CD4-positive, alpha-beta memory T cell (primary cell): Measurements from ENCODE around the gene IL17B. TPM values are rescaled to one million over a fixed set of nuclear protein-coding genes. Genes with fewer than 3 reads are reported as not detected.

ENCODE experiments used
- CTCF ChIA-PET: fragments of 350-600 bp; sonication (Branson Sonifier 250); formaldehyde crosslinking; loops from one replicate; lab custom pipeline; 2021; ENCODE audit warnings: inconsistent platforms; ENCODE audit not compliant: partially characterized antibody; lab: Charles Lee
- POLR2A ChIA-PET: fragments of 350-600 bp; sonication (Branson Sonifier 250); formaldehyde crosslinking; loops from one replicate; lab custom pipeline; 2021; ENCODE audit not compliant: partially characterized antibody; lab: Charles Lee
- DNase-seq, 5 donors: peaks; one replicate each; pipeline versions ENCODE4 v3.0.0 to v3.0.0-alpha.2; 2020 to 2022; ENCODE audit warnings: mixed read lengths in 1 of 5
- H3K27ac ChIP-seq: one replicate; pipeline ENCODE4 v1.7.0; 2013; ENCODE audit warnings: low read depth, low read length
- H3K27me3 ChIP-seq: 2 replicates; pipeline ENCODE4 v1.7.0; 2013; ENCODE audit warnings: mild to moderate bottlenecking, low read length, moderate library complexity; ENCODE audit not compliant: insufficient read depth
- H3K36me3 ChIP-seq: 2 replicates; pipeline ENCODE4 v1.7.0; 2013; ENCODE audit warnings: mild to moderate bottlenecking, low read length, moderate library complexity; ENCODE audit not compliant: insufficient read depth
- H3K4me1 ChIP-seq: 2 replicates; pipeline ENCODE4 v1.7.0; 2013; ENCODE audit warnings: mild to moderate bottlenecking, low read length, moderate library complexity; ENCODE audit not compliant: insufficient read depth
- H3K4me3 ChIP-seq, 2 donors: one replicate each; pipeline ENCODE4 v1.7.0; 2013; ENCODE audit warnings: low read length in 2 of 2, mild to moderate bottlenecking in 1 of 2
- H3K9me3 ChIP-seq, 2 donors: one replicate each; pipeline ENCODE4 v1.7.0; 2013; ENCODE audit warnings: low read length in 2 of 2, control low read depth in 1 of 2; ENCODE audit not compliant: control insufficient read depth in 1 of 2
- H3K27ac Mint-ChIP-seq, 7 donors: one replicate each; pipeline ENCODE4 v1.8.0; 2020 to 2021; ENCODE audit warnings: mixed read lengths in 7 of 7, mild to moderate bottlenecking in 6 of 7, inconsistent platforms in 3 of 7, moderate library complexity in 3 of 7
- H3K27me3 Mint-ChIP-seq, 2 donors: one replicate each; pipeline ENCODE4 v1.8.0; 2020 to 2021; ENCODE audit warnings: mixed read lengths in 2 of 2
- H3K36me3 Mint-ChIP-seq, 2 donors: one replicate each; pipeline ENCODE4 v1.8.0; 2020 to 2021; ENCODE audit warnings: mixed read lengths in 2 of 2, inconsistent platforms in 1 of 2, mild to moderate bottlenecking in 1 of 2
- H3K4me1 Mint-ChIP-seq, 4 donors: one replicate each; pipeline ENCODE4 v1.8.0; 2020 to 2021; ENCODE audit warnings: mixed read lengths in 4 of 4, mild to moderate bottlenecking in 1 of 4
- H3K4me3 Mint-ChIP-seq, 8 donors: one replicate each; pipeline ENCODE4 v1.8.0; 2020 to 2021; ENCODE audit warnings: mixed read lengths in 8 of 8, mild to moderate bottlenecking in 7 of 8, moderate library complexity in 6 of 8, inconsistent platforms in 3 of 8
- H3K9me3 Mint-ChIP-seq, 8 donors: one replicate each; pipeline ENCODE4 v1.8.0; 2020 to 2021; ENCODE audit warnings: mixed read lengths in 8 of 8, mild to moderate bottlenecking in 5 of 8, inconsistent platforms in 3 of 8, moderate library complexity in 1 of 8
- intact Hi-C: fragments of 100-400 bp; cut with micrococcal nuclease; formaldehyde crosslinking; loops from one replicate; pipeline ENCODE4 v1.15.1; 2023
- polyA plus RNA-seq, 2 donors: library from polyadenylated mRNA; unstranded; fragments of 300-500 nt; fragmentation: Illumina TruSeq; gene quantifications; one replicate each; pipeline ENCODE4 v1.2.3, GENCODE V29; 2021
- total RNA-seq, 2 experiments: library from RNA; stranded (reverse); gene quantifications; one replicate each; pipeline ENCODE4 v1.2.3, GENCODE V29; 2021

IL17B gene
- total and polyA plus RNA-seq, 4 experiments from 2014 or later = not detected

DNA sequence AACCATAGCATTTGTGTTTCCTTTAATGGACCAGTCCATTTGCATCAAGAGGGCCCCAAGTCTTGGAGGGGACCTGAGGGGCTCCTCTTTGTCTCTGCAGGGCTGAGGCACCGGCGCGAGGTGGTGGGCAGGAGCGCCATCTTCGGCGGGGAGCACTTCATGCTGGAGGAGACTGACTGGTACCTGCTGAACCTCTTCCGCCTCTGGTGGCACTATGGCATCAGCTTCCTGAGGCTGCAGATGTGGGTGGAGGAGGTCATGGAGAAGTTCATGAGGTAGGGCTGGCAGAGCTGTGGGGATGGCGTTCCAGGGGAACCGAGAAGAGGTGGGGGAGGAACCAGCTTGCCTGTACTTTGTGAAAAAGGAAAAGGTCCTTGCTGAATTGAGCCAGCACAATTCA is 15.2 kb downstream of the IL17B start:
- Mint-ChIP-seq H3K36me3 (peaks cover 15 to 29% of the 10 kb centered on the region in 2 donors), H3K9me3 (peaks cover 0 to 1% (median 0%) of the 10 kb centered on the region in 8 donors), H3K27me3 (no peaks in the 10 kb centered on the region), H3K27ac (peak overlapping the region in 1 of 7 donors; percentile 24), H3K4me3 (no peak overlapping the region), H3K4me1 (peaks cover 29 to 49% (median 41%) of the 10 kb centered on the region in 4 donors)
- ChIA-PET POLR2A (interaction anchor here (0.9 to 1.3 kb wide), 3 partner anchors 13 to 19 kb away, joined by 3 to 4 read pairs (median 3); no protein-coding TSS in a partner anchor), CTCF (interaction anchor here (1.0 to 26.0 kb wide), 4 partner anchors 7 to 48 kb away, joined by 3 to 564 read pairs (median 170); no protein-coding TSS in a partner anchor)
- Histone ChIP-seq H3K27me3 (no peaks in the 10 kb centered on the region), H3K9me3 (no peaks in the 10 kb centered on the region), H3K4me1 (peaks cover 40% of the 10 kb centered on the region), H3K36me3 (peaks cover 5% of the 10 kb centered on the region), H3K4me3 (no peak overlapping the region), H3K27ac (no peak overlapping the region)
- DNase-seq = no peak
- intact Hi-C loops = no loop called here

GRCh38 chr5:149363358-149363757 is 15.7 kb downstream of the IL17B start:
- CTCF ChIA-PET = interaction anchor here (1.1 to 26.0 kb wide), 4 partner anchors 7 to 47 kb away, joined by 3 to 564 read pairs (median 170); no protein-coding TSS in a partner anchor
- intact Hi-C loops = no loop called here
- H3K27me3 ChIP-seq = no peaks in the 10 kb centered on the region
- Mint-ChIP-seq H3K27me3 (no peaks in the 10 kb centered on the region), H3K9me3 (peaks cover 0 to 1% (median 0%) of the 10 kb centered on the region in 8 donors), H3K36me3 (peaks cover 15 to 32% of the 10 kb centered on the region in 2 donors), H3K4me1 (peaks cover 34 to 54% (median 45%) of the 10 kb centered on the region in 4 donors), H3K27ac (peak overlapping the region in 2 of 7 donors; percentile 18 to 75), H3K4me3 (no peak overlapping the region)
- DNase-seq = no peak
- H3K4me3 ChIP-seq = no peak overlapping the region
- H3K27ac ChIP-seq = no peak overlapping the region
- peaks cover 5% of the 10 kb centered on the region for H3K36me3 ChIP-seq
- H3K9me3 ChIP-seq = no peaks in the 10 kb centered on the region
- POLR2A ChIA-PET = interaction anchor here (1.3 kb wide), 1 partner anchor 14 kb away, joined by 3 read pairs; no protein-coding TSS in a partner anchor
- H3K4me1 ChIP-seq = peaks cover 45% of the 10 kb centered on the region

GRCh38 chr5:149362541-149362940 is 16.6 kb downstream of the IL17B start:
- POLR2A ChIA-PET = interaction anchor here (9.8 kb wide), 1 partner anchor 16 kb away, joined by 289 read pairs; the partner anchor contains the start of gene GRPEL2
- no peaks in the 10 kb centered on the region for H3K9me3 ChIP-seq
- intact Hi-C loops = no loop called here
- peaks cover 5% of the 10 kb centered on the region for H3K36me3 ChIP-seq
- CTCF ChIA-PET = interaction anchor here (0.8 to 26.0 kb wide), 5 partner anchors 8 to 46 kb away, joined by 3 to 564 read pairs (median 4); no protein-coding TSS in a partner anchor
- H3K4me1 Mint-ChIP-seq = peaks cover 31 to 54% (median 39%) of the 10 kb centered on the region in 4 donors
- H3K27ac Mint-ChIP-seq = peak overlapping the region in 3 of 7 donors; percentile 29 to 83 (median 34)
- H3K4me1 ChIP-seq = peaks cover 40% of the 10 kb centered on the region
- no peak overlapping the region for H3K4me3 ChIP-seq
- H3K4me3 Mint-ChIP-seq = no peak overlapping the region
- no peak for DNase-seq
- no peak overlapping the region for H3K27ac ChIP-seq
- peaks cover 0 to 1% (median 0%) of the 10 kb centered on the region in 8 donors for H3K9me3 Mint-ChIP-seq
- H3K27me3 ChIP-seq = no peaks in the 10 kb centered on the region
- no peaks in the 10 kb centered on the region for H3K27me3 Mint-ChIP-seq
- peaks cover 13 to 32% of the 10 kb centered on the region in 2 donors for H3K36me3 Mint-ChIP-seq

DNA sequence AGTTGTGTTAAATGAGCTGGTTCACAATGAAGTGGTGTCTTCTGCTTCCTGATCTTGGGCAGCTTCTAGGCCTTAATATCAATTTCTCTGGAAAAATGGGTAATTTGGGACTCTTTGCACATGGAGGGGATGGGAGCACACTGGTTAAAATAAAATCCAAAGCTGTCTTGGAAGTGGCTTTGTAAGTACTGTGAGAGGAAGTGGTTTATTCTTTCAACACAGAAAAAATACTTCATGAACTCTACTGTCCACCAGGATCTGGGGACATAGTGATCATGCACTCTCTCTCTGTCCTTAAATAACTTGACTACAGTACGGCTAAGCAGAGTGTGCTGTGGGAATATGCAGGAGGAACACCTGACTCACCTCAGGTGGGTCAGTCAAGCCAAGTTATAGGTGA is 18.8 kb downstream of the IL17B start:
- peaks cover 34 to 68% (median 50%) of the 10 kb centered on the region in 4 donors for H3K4me1 Mint-ChIP-seq
- H3K4me3 Mint-ChIP-seq = peak overlapping the region; percentile 26 to 96 (median 66)
- peaks cover 3% of the 10 kb centered on the region for H3K36me3 ChIP-seq
- H3K9me3 Mint-ChIP-seq = no peaks in the 10 kb centered on the region
- H3K36me3 Mint-ChIP-seq = peaks cover 18 to 40% of the 10 kb centered on the region in 2 donors
- intact Hi-C loops = no loop called here
- H3K4me1 ChIP-seq = peaks cover 51% of the 10 kb centered on the region
- peak overlapping the region; percentile 88 to 98 (median 93) for H3K27ac Mint-ChIP-seq
- H3K27me3 Mint-ChIP-seq = no peaks in the 10 kb centered on the region
- H3K4me3 ChIP-seq = no peak overlapping the region
- CTCF ChIA-PET = interaction anchor here (0.7 to 26.0 kb wide), 9 partner anchors 8 to 188 kb away, joined by 3 to 337 read pairs (median 3); no protein-coding TSS in a partner anchor
- POLR2A ChIA-PET = interaction anchor here (0.9 to 9.8 kb wide), 5 partner anchors 12 to 216 kb away, joined by 3 to 289 read pairs (median 4); partner anchors contain the start of genes CSNK1A1 and GRPEL2
- no peak for DNase-seq
- H3K9me3 ChIP-seq = no peaks in the 10 kb centered on the region
- H3K27ac ChIP-seq = peak overlapping the region; percentile 4
- H3K27me3 ChIP-seq = no peaks in the 10 kb centered on the region

DNA sequence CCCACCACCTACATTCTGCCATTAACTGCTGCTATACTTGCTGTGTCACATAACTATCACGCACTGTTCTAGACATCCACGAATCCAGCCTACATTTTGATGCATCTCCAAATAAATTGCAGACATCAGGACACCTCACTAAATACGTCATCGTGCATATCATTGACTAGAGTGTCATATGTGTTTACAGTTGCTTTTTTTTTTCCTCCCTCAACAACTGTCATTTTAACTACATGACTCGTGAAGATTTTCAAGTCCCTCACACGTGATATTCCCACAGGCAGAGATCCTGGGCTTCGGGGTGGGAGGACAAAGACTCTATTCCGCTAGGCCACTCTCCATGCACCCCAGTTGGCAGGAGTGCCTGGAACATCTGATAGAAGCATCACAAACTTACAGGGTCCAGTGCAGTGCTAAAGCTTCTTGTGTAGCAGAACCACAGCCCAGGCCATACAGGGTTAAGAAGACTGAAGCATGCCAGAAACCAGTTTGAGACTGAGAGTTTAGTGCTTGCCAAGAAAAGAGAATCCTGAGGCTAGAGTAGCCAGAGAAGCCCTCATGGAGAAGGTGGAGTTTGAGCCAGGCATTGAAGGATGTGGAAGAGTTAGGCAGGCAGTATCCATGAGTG is 20.1 kb downstream of the IL17B start:
- ChIA-PET POLR2A (interaction anchor here (0.7 to 9.8 kb wide), 6 partner anchors 9 to 192 kb away, joined by 3 to 289 read pairs (median 13); partner anchors contain the start of genes CSNK1A1 and GRPEL2), CTCF (interaction anchor here (1.1 to 26.0 kb wide), 7 partner anchors 10 to 41 kb away, joined by 3 to 337 read pairs (median 14); partner anchors contain the start of gene GRPEL2)
- Histone ChIP-seq H3K36me3 (peaks cover 11% of the 10 kb centered on the region), H3K4me1 (peaks cover 58% of the 10 kb centered on the region), H3K27me3 (no peaks in the 10 kb centered on the region), H3K27ac (peak overlapping the region; percentile 75), H3K4me3 (peak overlapping the region; percentile 70 to 82), H3K9me3 (no peaks in the 10 kb centered on the region)
- intact Hi-C loops = loop anchor here (5.0 to 10.0 kb wide), 2 partner anchors 532 to 646 kb away; partner anchors contain the start of genes ADRB2, HMGXB3 and TIGD6
- H3K4me1 Mint-ChIP-seq = peaks cover 44 to 75% (median 57%) of the 10 kb centered on the region in 4 donors
- no peaks in the 10 kb centered on the region for H3K27me3 Mint-ChIP-seq
- no peaks in the 10 kb centered on the region for H3K9me3 Mint-ChIP-seq
- peaks cover 17 to 40% of the 10 kb centered on the region in 2 donors for H3K36me3 Mint-ChIP-seq
- H3K4me3 Mint-ChIP-seq = peak overlapping the region; percentile 94 to 98 (median 95)
- DNase-seq = peak in 3 of 5 donors; percentile 12 to 59 (median 19)
- peak overlapping the region; percentile 90 to 98 (median 96) for H3K27ac Mint-ChIP-seq

GRCh38 chr5:149358294-149358651 is 20.8 kb downstream of the IL17B start:
- Histone ChIP-seq H3K36me3 (peaks cover 16% of the 10 kb centered on the region), H3K4me3 (peak overlapping the region; percentile 70 to 82), H3K27ac (peak overlapping the region; percentile 75), H3K27me3 (no peaks in the 10 kb centered on the region), H3K4me1 (peaks cover 65% of the 10 kb centered on the region), H3K9me3 (no peaks in the 10 kb centered on the region)
- H3K27me3 Mint-ChIP-seq = no peaks in the 10 kb centered on the region
- no peaks in the 10 kb centered on the region for H3K9me3 Mint-ChIP-seq
- DNase-seq = peak in 4 of 5 donors; percentile 22 to 70 (median 37)
- peak overlapping the region; percentile 94 to 98 (median 95) for H3K4me3 Mint-ChIP-seq
- ChIA-PET CTCF (interaction anchor here (0.9 to 26.0 kb wide), 12 partner anchors 9 to 627 kb away, joined by 3 to 337 read pairs (median 6); partner anchors contain the start of genes ABLIM3, CSNK1A1 and GRPEL2), POLR2A (interaction anchor here (0.7 to 9.8 kb wide), 8 partner anchors 10 to 1052 kb away, joined by 3 to 289 read pairs (median 6); partner anchors contain the start of genes CSNK1A1 and GRPEL2)
- peaks cover 45 to 80% (median 62%) of the 10 kb centered on the region in 4 donors for H3K4me1 Mint-ChIP-seq
- peaks cover 22 to 45% of the 10 kb centered on the region in 2 donors for H3K36me3 Mint-ChIP-seq
- intact Hi-C loops = loop anchor here (5.0 to 10.0 kb wide), 2 partner anchors 531 to 647 kb away; partner anchors contain the start of genes ADRB2, HMGXB3 and TIGD6
- peak overlapping the region; percentile 90 to 98 (median 96) for H3K27ac Mint-ChIP-seq
